HCT116 (cell line): ENCODE measurements around the gene CAPG. TPM values are rescaled to one million over a fixed set of nuclear protein-coding genes. Genes with fewer than 3 reads are reported as not detected.
"Not testable (repeated sequence)": the region's sequence is repeated elsewhere in the genome, so short reads cannot be mapped to it uniquely, and the experiment has no call there.

Experiments used
- ATAC-seq: fragments of 200-7000 bp; cut with Tn5 transposase; 2 replicates; pipeline ENCODE4 v1.9.1; 2020; ENCODE audit warnings: mild to moderate bottlenecking, moderate library complexity
- BruUV-seq: library from RNA; stranded (reverse); fragments of 400-500 nt; replicated peaks from 2 replicates; lab custom pipeline; 2021; lab: Mats Ljungman, UMichigan
- CTCF ChIA-PET: fragments of 300-600 bp; sonication (Branson Sonifier 250); formaldehyde crosslinking; loops from one replicate; lab custom pipeline; 2021; ENCODE audit warnings: antibody characterized with exemption; lab: Charles Lee
- POLR2A ChIA-PET: fragments of 300-600, 350-600 bp; sonication (Branson Sonifier 250); formaldehyde crosslinking; loops from one replicate; lab custom pipeline; 2021; ENCODE audit warnings: antibody characterized with exemption; lab: Charles Lee
- RAD21 ChIA-PET, 2 experiments: fragments of 300-600 bp; sonication (Branson Sonifier 250); formaldehyde crosslinking; loops; one replicate each; lab custom pipeline; 2023; ENCODE audit warnings: low total read pairs in 2 of 2; ENCODE audit not compliant: uncharacterized antibody in 2 of 2, unreplicated experiment in 2 of 2, low non-redundant PET in 1 of 2; lab: Charles Lee
- DNase-seq: peaks from one replicate; pipeline ENCODE4 v3.0.0-alpha.2; 2010; ENCODE audit warnings: low read depth, low spot score
- H2AFZ ChIP-seq: fragments of 200-600 bp; shearing (Covaris generic), sonication (generic); 2 replicates; pipeline ENCODE4 v1.6.1; 2017; ENCODE audit warnings: low read depth, mixed run types, mixed read lengths, antibody characterized with exemption, low read length; ENCODE audit not compliant: poor library complexity, severe bottlenecking
- H3K27ac ChIP-seq: 2 replicates; pipeline ENCODE4 v1.5.1; 2012; ENCODE audit warnings: low read depth, low read length
- H3K27me3 ChIP-seq: fragments of 200-600 bp; sonication (generic); 2 replicates; pipeline ENCODE4 v1.6.1; 2016; ENCODE audit warnings: mixed run types, low read length, mixed read lengths; ENCODE audit not compliant: insufficient read depth
- H3K36me3 ChIP-seq, 2 experiments: fragments of 200-500 bp in 1 of 2; fragments of 200-600 bp in 1 of 2; sonication (Bioruptor generic) in 1 of 2; sonication (generic) in 1 of 2; 2 replicates each; pipeline versions ENCODE4 v1.5.1 to v1.6.1; 2014 to 2016; ENCODE audit warnings: low read length in 2 of 2, inconsistent platforms in 1 of 2, mixed read lengths in 1 of 2, mixed run types in 1 of 2; ENCODE audit not compliant: insufficient read depth in 2 of 2, control insufficient read depth in 1 of 2
- H3K4me1 ChIP-seq, 2 experiments: fragments of 200-600 bp in 1 of 2; sonication (generic) in 1 of 2; 2 replicates each; pipeline versions ENCODE4 v1.5.1 to v1.6.1; 2012 to 2017; ENCODE audit warnings: low read length in 2 of 2, inconsistent platforms in 1 of 2, mild to moderate bottlenecking in 1 of 2, mixed read lengths in 1 of 2, mixed run types in 1 of 2, moderate library complexity in 1 of 2; ENCODE audit not compliant: insufficient read depth in 2 of 2, control insufficient read depth in 1 of 2
- H3K4me2 ChIP-seq: fragments of 200-600 bp; sonication (generic); 2 replicates; pipeline ENCODE4 v1.6.1; 2017; ENCODE audit warnings: mixed run types, low read length, mixed read lengths
- H3K4me3 ChIP-seq, 2 experiments: fragments of 200-600 bp in 1 of 2; sonication (generic) in 1 of 2; replicated peaks in 1 of 2; 2 replicates each; pipeline ENCODE4 v1.5.1; 2011 to 2016; ENCODE audit warnings: low read length in 2 of 2, control low read depth in 1 of 2, low read depth in 1 of 2, mild to moderate bottlenecking in 1 of 2, mixed read lengths in 1 of 2, mixed run types in 1 of 2
- H3K79me2 ChIP-seq: fragments of 200-600 bp; sonication (generic); 2 replicates; pipeline ENCODE4 v1.6.1; 2017; ENCODE audit warnings: mild to moderate bottlenecking, mixed run types, low read length, moderate library complexity, mixed read lengths; ENCODE audit not compliant: insufficient read depth
- H3K9ac ChIP-seq: fragments of 200-600 bp; sonication (generic); 2 replicates; pipeline ENCODE4 v1.6.1; 2016; ENCODE audit warnings: low read length, mixed read lengths
- H3K9me2 ChIP-seq: fragments of 200-600 bp; sonication (generic), shearing (Covaris generic); 2 replicates; pipeline ENCODE4 v1.6.1; 2017; ENCODE audit warnings: mixed run types, mild to moderate bottlenecking, moderate library complexity; ENCODE audit not compliant: insufficient read depth
- H3K9me3 ChIP-seq, 2 experiments: fragments of 200-500 bp in 1 of 2; fragments of 200-600 bp in 1 of 2; sonication (Bioruptor generic) in 1 of 2; sonication (generic) in 1 of 2; 2 replicates each; pipeline ENCODE4 v1.6.1; 2014 to 2017; ENCODE audit warnings: low read length in 2 of 2, mixed read lengths in 2 of 2, inconsistent platforms in 1 of 2, low read depth in 1 of 2, mild to moderate bottlenecking in 1 of 2, mixed run types in 1 of 2, moderate library complexity in 1 of 2; ENCODE audit not compliant: control insufficient read depth in 1 of 2, insufficient read depth in 1 of 2
- H4K20me1 ChIP-seq: fragments of 200-600 bp; sonication (generic), shearing (Covaris generic); 2 replicates; pipeline ENCODE4 v1.6.1; 2017; ENCODE audit warnings: mixed run types, mild to moderate bottlenecking, moderate library complexity; ENCODE audit not compliant: insufficient read depth
- EZH2phosphoT487 ChIP-seq: fragments of 200-600 bp; IDR thresholded peaks from 2 replicates; pipeline ENCODE4 v1.6.1; 2018; ENCODE audit warnings: antibody characterized with exemption, borderline replicate concordance
- FOSL1 ChIP-seq: IDR thresholded peaks from 2 replicates; pipeline ENCODE4 v1.6.1; 2012; ENCODE audit warnings: low read depth
- JUND ChIP-seq: IDR thresholded peaks from 2 replicates; pipeline ENCODE4 v1.6.1; 2012
- MAX ChIP-seq: IDR thresholded peaks from 2 replicates; pipeline ENCODE4 v1.6.1; 2012
- TCF7L2 ChIP-seq: IDR thresholded peaks from 2 replicates; pipeline ENCODE4 v1.7.0; 2011; ENCODE audit warnings: borderline replicate concordance, inconsistent platforms; ENCODE audit not compliant: insufficient read depth, insufficient read length; ENCODE audit errors: extremely low read depth
- ZNF274 ChIP-seq: fragments of 200-500 bp; sonication (Bioruptor generic); IDR thresholded peaks from 2 replicates; pipeline ENCODE4 v1.6.1; 2014; ENCODE audit warnings: mild to moderate bottlenecking, low read depth, low read length, inconsistent platforms
- intact Hi-C: fragments of 100-400 bp; cut with micrococcal nuclease; formaldehyde crosslinking; loops from 2 replicates; pipeline ENCODE4 v1.10.0; 2022
- total RNA-seq: library from RNA; stranded (reverse); gene quantifications from one replicate; pipeline ENCODE4 v1.2.1, GENCODE V29; 2021; ENCODE audit not compliant: unreplicated experiment
- TF ChIP-seq, protein P1 (sequence below): IDR thresholded peaks from 2 replicates; pipeline ENCODE4 v1.6.1; 2012
- TF ChIP-seq, protein P2 (sequence below), 3 experiments: fragments of 200-600 bp in 1 of 3; sonication (generic) in 1 of 3; IDR thresholded peaks in 2 of 3; conservative IDR thresholded peaks in 1 of 3; 2 replicates each; pipeline ENCODE4 v1.5.1; 2012 to 2017; ENCODE audit warnings: low read depth in 2 of 3, low read length in 2 of 3, antibody characterized with exemption in 1 of 3, borderline replicate concordance in 1 of 3, control low read depth in 1 of 3, mild to moderate bottlenecking in 1 of 3, mixed read lengths in 1 of 3, mixed run types in 1 of 3, moderate library complexity in 1 of 3; ENCODE audit not compliant: insufficient read depth in 1 of 3

CAPG gene
- total RNA-seq, 1 experiment from 2014 or later = 223 TPM

- Histone ChIP-seq H3K36me3 (no peaks in the 10 kb centered on the region), H3K79me2 (no peaks in the 10 kb centered on the region), H3K9ac (no peak overlapping the region), H3K27me3 (no peaks in the 10 kb centered on the region), H2AFZ (no peak overlapping the region), H3K27ac (no peak overlapping the region), H3K9me2 (no peaks in the 10 kb centered on the region)
- ATAC-seq (no peak), DNase-seq (no peak)
- ChIA-PET POLR2A (interaction anchor here (1.5 to 4.1 kb wide), 2 partner anchors 99 to 106 kb away, joined by 5 to 11 read pairs; partner anchors contain the start of gene MAT2A), CTCF (no interaction called here)
- BruUV-seq = no TSS peak
- intact Hi-C loops = no loop called here
- TF ChIP-seq, protein P1, sequence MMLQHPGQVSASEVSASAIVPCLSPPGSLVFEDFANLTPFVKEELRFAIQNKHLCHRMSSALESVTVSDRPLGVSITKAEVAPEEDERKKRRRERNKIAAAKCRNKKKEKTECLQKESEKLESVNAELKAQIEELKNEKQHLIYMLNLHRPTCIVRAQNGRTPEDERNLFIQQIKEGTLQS = no peak
- TF ChIP-seq FOSL1 (no peak), JUND (no peak), ZNF274 (no peak), EZH2phosphoT487 (no peak), MAX (no peak), TCF7L2 (no peak)
- TF ChIP-seq, protein P2, sequence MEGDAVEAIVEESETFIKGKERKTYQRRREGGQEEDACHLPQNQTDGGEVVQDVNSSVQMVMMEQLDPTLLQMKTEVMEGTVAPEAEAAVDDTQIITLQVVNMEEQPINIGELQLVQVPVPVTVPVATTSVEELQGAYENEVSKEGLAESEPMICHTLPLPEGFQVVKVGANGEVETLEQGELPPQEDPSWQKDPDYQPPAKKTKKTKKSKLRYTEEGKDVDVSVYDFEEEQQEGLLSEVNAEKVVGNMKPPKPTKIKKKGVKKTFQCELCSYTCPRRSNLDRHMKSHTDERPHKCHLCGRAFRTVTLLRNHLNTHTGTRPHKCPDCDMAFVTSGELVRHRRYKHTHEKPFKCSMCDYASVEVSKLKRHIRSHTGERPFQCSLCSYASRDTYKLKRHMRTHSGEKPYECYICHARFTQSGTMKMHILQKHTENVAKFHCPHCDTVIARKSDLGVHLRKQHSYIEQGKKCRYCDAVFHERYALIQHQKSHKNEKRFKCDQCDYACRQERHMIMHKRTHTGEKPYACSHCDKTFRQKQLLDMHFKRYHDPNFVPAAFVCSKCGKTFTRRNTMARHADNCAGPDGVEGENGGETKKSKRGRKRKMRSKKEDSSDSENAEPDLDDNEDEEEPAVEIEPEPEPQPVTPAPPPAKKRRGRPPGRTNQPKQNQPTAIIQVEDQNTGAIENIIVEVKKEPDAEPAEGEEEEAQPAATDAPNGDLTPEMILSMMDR (IDR thresholded peaks at IDR 0.05 in 2 of 3, conservative IDR thresholded peaks at IDR 0.05 in 1 of 3; ENCODE audit: borderline replicate concordance in 1 of 3, insufficient read depth in 1 of 3, low read depth in 2 of 3, low read length in 2 of 3) = no peak
- TF ChIP-seq, all 23 proteins: peak for 0
- Histone ChIP-seq H3K4me3 (no peak overlapping the region), H4K20me1 (no peaks in the 10 kb centered on the region), H3K9me3 (no peaks in the 10 kb centered on the region), H3K4me2 (no peak overlapping the region), H3K4me1 (peaks cover 10 to 21% of the 10 kb centered on the region in 2 experiments)
- RAD21 ChIA-PET = no interaction called here
Observed at GRCh38 chr2:85439986-85440385, 29.8 kb upstream of the CAPG start.

- H3K9ac ChIP-seq, H3K4me2 ChIP-seq, BruUV-seq, H3K27ac ChIP-seq, CTCF ChIA-PET, H3K9me2 ChIP-seq, H3K36me3 ChIP-seq, H3K27me3 ChIP-seq, H3K79me2 ChIP-seq, H2AFZ ChIP-seq, RAD21 ChIA-PET, ATAC-seq, intact Hi-C loops, H4K20me1 ChIP-seq, H3K4me3 ChIP-seq, DNase-seq, H3K9me3 ChIP-seq: not testable (repeated sequence)
- POLR2A ChIA-PET = interaction anchor here (4.1 kb wide), 1 partner anchor 99 kb away, joined by 11 read pairs; the partner anchor contains the start of gene MAT2A
- peaks cover 6 to 17% of the 10 kb centered on the region in 2 experiments; a peak in 2 of 4 replicates for H3K4me1 ChIP-seq
Observed at GRCh38 chr2:85439569-85439968, 29.4 kb upstream of the CAPG start.
